MCF 10A (cell line): ENCODE data around the gene CBLN3. TPM values are rescaled to one million over a fixed set of nuclear protein-coding genes. Genes with fewer than 3 reads are reported as not detected.

Experiments used
- BruUV-seq: library from RNA; stranded (reverse); fragments of 400-500 nt; replicated peaks from 2 replicates; lab custom pipeline; 2021; lab: Mats Ljungman, UMichigan
- CTCF ChIA-PET: fragments of 300-600 bp; sonication (Branson Sonifier 250); formaldehyde crosslinking; extraction: SDS; loops from one replicate; lab custom pipeline; 2021; ENCODE audit warnings: antibody characterized with exemption, inconsistent platforms; lab: Yijun Ruan, JAX
- POLR2A ChIA-PET: fragments of 300-600, 350-650 bp; sonication (Branson Sonifier 250); formaldehyde crosslinking; extraction: SDS; loops from one replicate; lab custom pipeline; 2020; ENCODE audit warnings: antibody characterized with exemption, inconsistent platforms; lab: Yijun Ruan, JAX
- DNase-seq: peaks from one replicate; pipeline ENCODE4 v3.0.0-alpha.2; 2018; ENCODE audit not compliant: unreplicated experiment
- H3K27ac Mint-ChIP-seq: one replicate; pipeline ENCODE4 v1.8.0; 2022; ENCODE audit warnings: mild to moderate bottlenecking, low read depth, mixed read lengths; ENCODE audit not compliant: unreplicated experiment
- H3K27me3 Mint-ChIP-seq: one replicate; pipeline ENCODE4 v1.8.0; 2022; ENCODE audit warnings: mixed read lengths; ENCODE audit not compliant: insufficient read depth, unreplicated experiment
- H3K36me3 Mint-ChIP-seq: one replicate; pipeline ENCODE4 v1.8.0; 2022; ENCODE audit warnings: mild to moderate bottlenecking, moderate library complexity, mixed read lengths; ENCODE audit not compliant: insufficient read depth, unreplicated experiment
- H3K4me1 Mint-ChIP-seq: one replicate; pipeline ENCODE4 v1.8.0; 2022; ENCODE audit warnings: mixed read lengths; ENCODE audit not compliant: insufficient read depth, unreplicated experiment
- H3K4me3 Mint-ChIP-seq: one replicate; pipeline ENCODE4 v1.8.0; 2022; ENCODE audit warnings: mild to moderate bottlenecking, moderate library complexity, mixed read lengths; ENCODE audit not compliant: unreplicated experiment
- H3K9me3 Mint-ChIP-seq: one replicate; pipeline ENCODE4 v1.8.0; 2022; ENCODE audit warnings: mixed read lengths; ENCODE audit not compliant: unreplicated experiment
- intact Hi-C: fragments of 100-400 bp; cut with micrococcal nuclease; formaldehyde crosslinking; loops from 2 replicates; pipeline ENCODE4 v1.14.1; 2022
- total RNA-seq: library from RNA; stranded (reverse); gene quantifications from 2 replicates; pipeline ENCODE4 v1.2.3, GENCODE V29; 2022
- TF ChIP-seq, protein P1 (sequence below): fragments of 200-600 bp; IDR thresholded peaks from one replicate; pipeline ENCODE4 v1.8.0; 2022; ENCODE audit warnings: antibody characterized with exemption, mild to moderate bottlenecking; ENCODE audit not compliant: unreplicated experiment

The CBLN3 gene
- total RNA-seq, 1 experiment from 2014 or later, result 2.4 TPM

DNA sequence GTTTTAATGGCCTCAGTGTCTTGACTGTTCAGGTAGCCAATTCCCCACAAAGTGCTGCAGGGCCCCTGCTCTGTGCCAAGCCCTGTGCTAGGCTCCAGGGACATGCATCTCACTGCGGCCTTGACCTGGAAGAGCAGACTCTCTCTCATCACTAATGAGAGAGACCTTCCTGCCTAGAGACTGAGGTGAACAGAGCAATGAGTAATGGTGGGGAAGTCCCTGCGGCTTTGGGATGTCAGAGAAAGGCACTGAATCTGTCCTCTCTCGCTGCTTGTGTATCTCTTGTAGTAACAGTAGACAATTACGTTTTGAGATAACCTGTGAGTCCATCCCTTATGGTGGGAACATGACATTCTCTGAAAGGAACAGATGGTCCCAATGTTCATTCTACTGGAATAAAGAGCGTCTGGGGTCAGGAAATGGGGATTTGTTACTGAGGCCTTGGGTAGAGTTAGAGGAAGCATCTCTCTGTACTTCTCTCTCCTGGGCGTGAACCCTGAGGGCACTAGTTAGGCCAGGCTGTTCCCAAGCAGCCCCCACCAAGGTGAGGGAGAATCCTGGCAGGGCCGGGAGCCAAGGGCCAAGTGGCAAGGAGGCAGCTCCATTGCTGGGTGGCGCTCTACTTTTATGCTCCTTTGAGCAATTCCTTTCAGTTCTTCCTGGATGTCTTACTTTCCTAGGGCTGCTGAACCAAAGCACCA, 48.0 kb downstream of the CBLN3 start:
- H3K36me3 Mint-ChIP-seq, result no peaks in the 10 kb centered on the region
- CTCF ChIA-PET, result interaction anchor here (0.7 to 2.3 kb wide), 5 partner anchors 16 to 1834 kb away, joined by 3 to 7 read pairs (median 3); no protein-coding TSS in a partner anchor
- peaks cover 13% of the 10 kb centered on the region for H3K27me3 Mint-ChIP-seq
- intact Hi-C loops, result no loop called here
- POLR2A ChIA-PET, result interaction anchor here (0.7 kb wide), 1 partner anchor 70 kb away, joined by 3 read pairs; the partner anchor contains the start of gene LTB4R
- no TSS peak for BruUV-seq
- H3K27ac Mint-ChIP-seq, result no peak overlapping the region
- no peaks in the 10 kb centered on the region for H3K4me1 Mint-ChIP-seq
- TF ChIP-seq, protein P1, sequence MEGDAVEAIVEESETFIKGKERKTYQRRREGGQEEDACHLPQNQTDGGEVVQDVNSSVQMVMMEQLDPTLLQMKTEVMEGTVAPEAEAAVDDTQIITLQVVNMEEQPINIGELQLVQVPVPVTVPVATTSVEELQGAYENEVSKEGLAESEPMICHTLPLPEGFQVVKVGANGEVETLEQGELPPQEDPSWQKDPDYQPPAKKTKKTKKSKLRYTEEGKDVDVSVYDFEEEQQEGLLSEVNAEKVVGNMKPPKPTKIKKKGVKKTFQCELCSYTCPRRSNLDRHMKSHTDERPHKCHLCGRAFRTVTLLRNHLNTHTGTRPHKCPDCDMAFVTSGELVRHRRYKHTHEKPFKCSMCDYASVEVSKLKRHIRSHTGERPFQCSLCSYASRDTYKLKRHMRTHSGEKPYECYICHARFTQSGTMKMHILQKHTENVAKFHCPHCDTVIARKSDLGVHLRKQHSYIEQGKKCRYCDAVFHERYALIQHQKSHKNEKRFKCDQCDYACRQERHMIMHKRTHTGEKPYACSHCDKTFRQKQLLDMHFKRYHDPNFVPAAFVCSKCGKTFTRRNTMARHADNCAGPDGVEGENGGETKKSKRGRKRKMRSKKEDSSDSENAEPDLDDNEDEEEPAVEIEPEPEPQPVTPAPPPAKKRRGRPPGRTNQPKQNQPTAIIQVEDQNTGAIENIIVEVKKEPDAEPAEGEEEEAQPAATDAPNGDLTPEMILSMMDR, result no peak
- DNase-seq, result no peak
- no peaks in the 10 kb centered on the region for H3K9me3 Mint-ChIP-seq
- H3K4me3 Mint-ChIP-seq, result no peak overlapping the region

DNA sequence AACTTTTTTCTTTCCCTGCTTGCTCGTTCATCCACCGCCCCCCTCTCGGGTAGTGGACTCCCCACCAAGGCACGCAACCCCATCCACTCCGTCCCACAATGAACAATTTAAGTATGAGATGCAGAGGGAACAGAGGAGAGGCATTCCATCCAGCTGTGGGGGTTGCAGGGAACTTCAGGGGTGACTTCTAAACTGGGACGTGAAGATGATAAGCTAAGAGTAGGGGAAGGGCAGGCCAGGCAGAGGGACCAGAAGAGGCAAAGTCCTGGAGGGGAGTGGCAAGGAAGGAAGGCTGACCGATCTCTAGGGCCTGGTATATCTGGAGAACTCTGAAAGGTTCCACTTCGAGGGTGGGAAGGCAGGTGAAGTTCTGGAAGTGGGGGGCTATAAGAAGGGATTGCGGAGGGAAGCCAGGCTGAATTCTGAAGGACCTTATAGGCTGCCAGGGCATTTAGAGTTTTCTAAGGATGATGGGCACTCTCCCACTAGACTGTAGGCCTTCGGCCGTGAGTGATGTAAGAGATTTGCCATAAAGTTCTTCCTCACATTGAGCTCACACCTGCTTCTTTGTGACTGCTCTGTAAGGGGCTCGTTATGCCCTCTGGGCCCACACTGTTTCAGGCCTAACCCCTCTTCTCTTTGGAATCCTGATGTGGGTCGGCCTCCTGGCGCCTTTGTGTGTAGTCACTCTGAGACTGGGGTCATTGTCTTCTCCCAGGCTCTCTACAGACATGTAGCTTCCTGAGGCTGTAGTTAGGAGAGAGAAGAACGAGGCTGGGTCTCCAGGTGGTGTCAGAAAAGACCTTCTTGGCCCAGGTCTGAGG, 49.3 kb downstream of the CBLN3 start:
- Mint-ChIP-seq H3K27me3 (peaks cover 13% of the 10 kb centered on the region), H3K9me3 (no peaks in the 10 kb centered on the region), H3K4me1 (no peaks in the 10 kb centered on the region), H3K27ac (no peak overlapping the region), H3K4me3 (no peak overlapping the region), H3K36me3 (no peaks in the 10 kb centered on the region)
- intact Hi-C loops, result no loop called here
- ChIA-PET POLR2A (interaction anchor here (1.1 to 3.1 kb wide), 6 partner anchors 9 to 49 kb away, joined by 3 to 12 read pairs (median 4); partner anchors contain the start of genes CBLN3 and KHNYN), CTCF (interaction anchor here (0.8 to 4.5 kb wide), 7 partner anchors 10 to 57 kb away, joined by 3 to 27 read pairs (median 3); partner anchors contain the start of genes ADCY4, KHNYN and NFATC4)
- TF ChIP-seq, protein P1, result no peak
- no TSS peak for BruUV-seq
- DNase-seq, result no peak

DNA sequence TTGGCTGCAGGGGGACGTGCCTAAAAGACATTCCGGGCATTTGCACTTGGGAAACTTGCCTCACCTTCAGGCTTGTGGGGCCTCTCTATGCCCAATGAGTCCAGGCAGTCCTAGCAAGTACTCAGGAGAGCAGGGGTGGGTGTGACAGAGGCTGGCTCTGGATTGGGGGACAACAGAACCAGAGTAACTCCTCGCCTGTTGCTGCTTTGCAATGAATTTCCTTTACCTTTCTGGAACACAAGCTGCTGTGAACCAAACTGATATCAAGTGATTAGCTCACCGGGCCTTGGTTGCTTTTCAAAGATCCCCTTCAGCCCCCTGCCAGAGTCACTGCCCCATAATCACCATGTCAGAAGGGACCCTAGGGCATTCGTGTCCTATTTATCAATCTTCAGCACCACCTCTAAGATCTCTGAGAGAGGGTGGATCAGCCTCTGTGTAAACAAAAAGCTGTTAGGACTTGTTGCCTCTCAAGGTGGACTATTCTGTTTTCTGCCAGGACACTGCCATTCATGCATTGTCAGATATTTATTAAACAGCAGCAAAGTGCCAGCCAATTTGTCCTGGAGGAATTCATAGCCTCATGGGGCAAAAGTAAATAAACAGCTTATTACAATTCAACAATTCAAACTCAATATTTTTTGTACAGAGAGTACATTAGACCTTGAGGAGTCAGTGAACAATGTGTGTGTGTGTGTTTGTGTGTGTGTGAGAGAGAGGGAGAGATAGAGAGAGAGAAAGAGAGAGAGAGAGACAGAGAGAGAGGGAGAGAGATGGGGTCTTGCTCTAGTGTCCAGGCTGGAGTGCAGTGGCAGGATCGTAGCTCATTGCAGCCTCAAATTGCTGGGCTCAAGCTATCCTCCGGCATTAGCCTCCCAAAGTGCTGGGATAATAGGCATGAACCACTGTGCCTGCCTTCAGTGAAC, 50.2 kb downstream of the CBLN3 start:
- H3K27me3 Mint-ChIP-seq, result peaks cover 8% of the 10 kb centered on the region
- BruUV-seq, result no TSS peak
- H3K4me3 Mint-ChIP-seq, result no peak overlapping the region
- TF ChIP-seq, protein P1, result no peak
- H3K36me3 Mint-ChIP-seq, result no peaks in the 10 kb centered on the region
- ChIA-PET POLR2A (interaction anchor here (0.9 to 3.1 kb wide), 6 partner anchors 17 to 50 kb away, joined by 3 to 12 read pairs (median 4); partner anchors contain the start of genes CBLN3 and KHNYN), CTCF (interaction anchor here (0.6 to 4.5 kb wide), 11 partner anchors 11 to 141 kb away, joined by 3 to 27 read pairs (median 3); partner anchors contain the start of genes ADCY4, KHNYN and NFATC4)
- no peaks in the 10 kb centered on the region for H3K4me1 Mint-ChIP-seq
- DNase-seq, result no peak
- no peaks in the 10 kb centered on the region for H3K9me3 Mint-ChIP-seq
- H3K27ac Mint-ChIP-seq, result no peak overlapping the region
- intact Hi-C loops, result no loop called here
